ENCODE results near the gene CDH1. TPM values are rescaled to one million over a fixed set of nuclear protein-coding genes. Genes with fewer than 3 reads are reported as not detected.
A peak's percentile ranks its signal among the peaks of the same experiment; 100 is the strongest.

Gene CDH1
- total RNA-seq, 1 experiment from 2014 or later = 328 TPM

DNA sequence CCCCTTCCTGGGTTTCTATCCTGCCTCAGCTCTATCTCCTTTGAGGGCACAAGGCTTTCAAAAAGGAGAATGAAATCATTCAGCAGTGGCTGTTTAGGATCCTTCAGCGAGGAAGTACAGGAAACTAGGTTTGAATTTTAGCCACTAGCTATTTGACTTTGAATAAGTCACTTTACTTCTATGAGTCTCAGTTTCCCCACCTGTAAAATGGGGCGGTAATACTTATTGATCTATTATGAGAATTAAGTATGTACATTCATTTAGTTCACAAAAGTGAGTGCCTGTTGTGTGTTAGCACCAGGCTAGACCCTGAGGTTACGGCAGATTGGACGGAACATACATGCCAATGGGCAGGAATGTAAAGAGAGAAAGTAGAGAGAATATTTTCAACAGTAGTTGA is 6.6 kb downstream of the CDH1 start:
- Mint-ChIP-seq H3K27ac (ENCODE audit: unreplicated experiment) (peak overlapping the region; percentile 91), H3K36me3 (ENCODE audit: insufficient read depth, unreplicated experiment) (peaks cover 58% of the 10 kb centered on the region), H3K27me3 (ENCODE audit: unreplicated experiment) (no peaks in the 10 kb centered on the region), H3K4me1 (ENCODE audit: low read depth, unreplicated experiment) (peaks cover 77% of the 10 kb centered on the region), H3K4me3 (ENCODE audit: low read depth, unreplicated experiment) (peak overlapping the region; percentile 65), H3K9me3 (ENCODE audit: low read depth, unreplicated experiment) (no peaks in the 10 kb centered on the region)
- CTCF ChIA-PET = interaction anchor here (0.6 to 0.8 kb wide), 4 partner anchors 9 to 473 kb away, joined by 3 to 6 read pairs (median 4); no protein-coding TSS in a partner anchor
- no peak for DNase-seq
- TF ChIP-seq, protein P1, sequence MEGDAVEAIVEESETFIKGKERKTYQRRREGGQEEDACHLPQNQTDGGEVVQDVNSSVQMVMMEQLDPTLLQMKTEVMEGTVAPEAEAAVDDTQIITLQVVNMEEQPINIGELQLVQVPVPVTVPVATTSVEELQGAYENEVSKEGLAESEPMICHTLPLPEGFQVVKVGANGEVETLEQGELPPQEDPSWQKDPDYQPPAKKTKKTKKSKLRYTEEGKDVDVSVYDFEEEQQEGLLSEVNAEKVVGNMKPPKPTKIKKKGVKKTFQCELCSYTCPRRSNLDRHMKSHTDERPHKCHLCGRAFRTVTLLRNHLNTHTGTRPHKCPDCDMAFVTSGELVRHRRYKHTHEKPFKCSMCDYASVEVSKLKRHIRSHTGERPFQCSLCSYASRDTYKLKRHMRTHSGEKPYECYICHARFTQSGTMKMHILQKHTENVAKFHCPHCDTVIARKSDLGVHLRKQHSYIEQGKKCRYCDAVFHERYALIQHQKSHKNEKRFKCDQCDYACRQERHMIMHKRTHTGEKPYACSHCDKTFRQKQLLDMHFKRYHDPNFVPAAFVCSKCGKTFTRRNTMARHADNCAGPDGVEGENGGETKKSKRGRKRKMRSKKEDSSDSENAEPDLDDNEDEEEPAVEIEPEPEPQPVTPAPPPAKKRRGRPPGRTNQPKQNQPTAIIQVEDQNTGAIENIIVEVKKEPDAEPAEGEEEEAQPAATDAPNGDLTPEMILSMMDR (IDR thresholded peaks at IDR 0.05; ENCODE audit: unreplicated experiment) = no peak
- intact Hi-C loops (cut with micrococcal nuclease; ENCODE audit: unreplicated experiment) = loop anchor here (2.0 kb wide), 1 partner anchor 47 kb away; no protein-coding TSS in a partner anchor
- no TSS peak for BruUV-seq (replicated peaks)

DNA sequence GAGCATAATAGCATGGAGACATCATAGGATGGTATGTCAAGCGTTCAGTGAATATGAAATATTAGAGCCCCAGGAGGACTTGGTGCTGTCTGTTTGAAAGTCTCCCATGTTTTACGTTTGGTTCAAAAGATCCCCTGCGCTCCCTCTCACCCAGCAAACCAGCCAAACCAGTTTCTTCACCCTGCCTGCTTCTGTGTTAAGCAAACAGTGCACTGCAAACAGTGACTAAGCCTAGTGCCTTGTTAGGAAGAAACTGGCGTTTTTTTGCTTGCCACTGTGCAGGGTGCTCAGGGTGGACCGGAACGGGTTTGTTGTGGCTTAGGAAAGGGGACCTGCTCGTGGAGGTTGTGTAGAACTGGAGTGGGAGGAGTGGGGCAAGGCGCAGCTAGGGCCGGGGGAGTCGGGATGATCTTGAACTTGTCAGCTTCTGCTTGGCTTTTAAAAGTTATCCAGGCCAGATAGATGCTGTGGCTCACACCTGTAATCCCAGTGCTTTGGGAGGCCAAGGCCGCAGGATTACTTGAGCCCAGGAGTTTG is 7.7 kb downstream of the CDH1 start:
- Mint-ChIP-seq H3K27ac (ENCODE audit: unreplicated experiment) (peak overlapping the region; percentile 91), H3K4me1 (ENCODE audit: low read depth, unreplicated experiment) (peaks cover 87% of the 10 kb centered on the region), H3K4me3 (ENCODE audit: low read depth, unreplicated experiment) (peak overlapping the region; percentile 62), H3K27me3 (ENCODE audit: unreplicated experiment) (no peaks in the 10 kb centered on the region), H3K36me3 (ENCODE audit: insufficient read depth, unreplicated experiment) (peaks cover 67% of the 10 kb centered on the region), H3K9me3 (ENCODE audit: low read depth, unreplicated experiment) (no peaks in the 10 kb centered on the region)
- TF ChIP-seq, protein P1 (IDR thresholded peaks at IDR 0.05; ENCODE audit: unreplicated experiment) = no peak
- no TSS peak for BruUV-seq (replicated peaks)
- CTCF ChIA-PET = no interaction called here
- DNase-seq = peak; percentile 93
- intact Hi-C loops (cut with micrococcal nuclease; ENCODE audit: unreplicated experiment) = loop anchor here (2.0 kb wide), 1 partner anchor 46 kb away; no protein-coding TSS in a partner anchor

DNA sequence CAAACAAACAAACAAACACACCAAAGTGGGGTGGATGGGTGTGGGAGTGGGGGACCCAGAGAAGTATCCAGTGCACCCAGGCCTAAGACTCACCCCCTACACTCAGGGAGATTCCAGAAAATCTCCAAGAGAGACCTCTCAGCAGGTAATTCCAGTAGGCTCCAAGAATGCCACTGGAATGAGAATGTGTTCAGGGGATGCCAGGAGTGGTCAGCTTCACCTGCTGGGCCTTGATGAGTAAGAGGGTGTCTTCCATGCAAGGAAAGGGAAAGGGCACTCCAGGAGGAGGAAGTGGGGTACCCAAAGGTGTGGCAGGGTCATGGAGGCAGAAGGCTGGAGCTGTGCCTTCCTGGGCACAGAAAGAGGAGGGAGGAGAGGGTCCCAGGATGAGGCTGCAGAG is 9.9 kb downstream of the CDH1 start:
- peaks cover 63% of the 10 kb centered on the region for H3K36me3 Mint-ChIP-seq (ENCODE audit: insufficient read depth, unreplicated experiment)
- CTCF ChIA-PET = no interaction called here
- TF ChIP-seq, protein P1 (IDR thresholded peaks at IDR 0.05; ENCODE audit: unreplicated experiment) = no peak
- H3K27me3 Mint-ChIP-seq (ENCODE audit: unreplicated experiment) = no peaks in the 10 kb centered on the region
- intact Hi-C loops (cut with micrococcal nuclease; ENCODE audit: unreplicated experiment) = no loop called here
- no peak overlapping the region for H3K4me3 Mint-ChIP-seq (ENCODE audit: low read depth, unreplicated experiment)
- peaks cover 84% of the 10 kb centered on the region for H3K4me1 Mint-ChIP-seq (ENCODE audit: low read depth, unreplicated experiment)
- H3K9me3 Mint-ChIP-seq (ENCODE audit: low read depth, unreplicated experiment) = no peaks in the 10 kb centered on the region
- DNase-seq = no peak
- H3K27ac Mint-ChIP-seq (ENCODE audit: unreplicated experiment) = peak overlapping the region; percentile 50
- BruUV-seq (replicated peaks) = no TSS peak

DNA sequence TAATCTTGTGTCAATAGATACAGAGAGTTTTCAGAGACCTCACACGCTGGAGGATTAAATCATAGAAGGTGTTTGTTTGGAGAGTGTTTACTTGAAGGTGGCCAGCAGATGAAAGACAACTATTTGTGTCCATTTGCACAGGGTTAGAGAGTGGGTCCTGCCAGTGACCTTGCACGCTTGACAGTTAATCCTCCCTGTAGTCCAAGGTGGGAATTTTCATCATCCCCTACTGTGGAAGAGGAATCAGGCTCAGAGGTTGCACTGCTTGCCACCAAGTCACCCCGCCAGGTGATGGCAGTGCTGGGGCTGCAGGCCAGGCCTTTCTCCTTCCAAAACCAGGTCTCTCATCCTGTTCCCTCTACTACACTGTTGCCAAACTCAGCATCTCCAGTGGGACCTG is 12.3 kb downstream of the CDH1 start:
- Mint-ChIP-seq H3K27ac (ENCODE audit: unreplicated experiment) (no peak overlapping the region), H3K27me3 (ENCODE audit: unreplicated experiment) (no peaks in the 10 kb centered on the region), H3K4me1 (ENCODE audit: low read depth, unreplicated experiment) (peaks cover 80% of the 10 kb centered on the region), H3K4me3 (ENCODE audit: low read depth, unreplicated experiment) (no peak overlapping the region), H3K9me3 (ENCODE audit: low read depth, unreplicated experiment) (no peaks in the 10 kb centered on the region), H3K36me3 (ENCODE audit: insufficient read depth, unreplicated experiment) (peaks cover 61% of the 10 kb centered on the region)
- intact Hi-C loops (cut with micrococcal nuclease; ENCODE audit: unreplicated experiment) = no loop called here
- no TSS peak for BruUV-seq (replicated peaks)
- TF ChIP-seq, protein P1 (IDR thresholded peaks at IDR 0.05; ENCODE audit: unreplicated experiment) = no peak
- CTCF ChIA-PET = no interaction called here
- DNase-seq = peak; percentile 41
